Right lobe of liver (tissue), 4 donors: ENCODE measurements around the gene TNIP1.

Experiments used
- POLR2A ChIP-seq: fragments of 450-650 bp; IDR thresholded peaks from one replicate; pipeline ENCODE4 v1.6.1; 2017; ENCODE audit warnings: antibody characterized with exemption, mild to moderate bottlenecking
- TF ChIP-seq, protein P1 (sequence below), 4 donors: fragments of 200-600 bp in 3 of 4; fragments of 450-650 bp in 1 of 4; IDR thresholded peaks; one replicate each; pipeline versions ENCODE4 v1.5.1 to v1.8.0; 2016 to 2022; ENCODE audit warnings: antibody characterized with exemption in 4 of 4, mild to moderate bottlenecking in 2 of 4
- donor health status: DM: no; HTN: no; CAD: no.
- donor health status: DM: no; HTN: no; CAD: no.
- donor health status: DM: no; HTN: yes; CAD: no.

GRCh38 chr5:151079838-151080612 lies 809 bp downstream of the TNIP1 start:
- TF ChIP-seq, protein P1, sequence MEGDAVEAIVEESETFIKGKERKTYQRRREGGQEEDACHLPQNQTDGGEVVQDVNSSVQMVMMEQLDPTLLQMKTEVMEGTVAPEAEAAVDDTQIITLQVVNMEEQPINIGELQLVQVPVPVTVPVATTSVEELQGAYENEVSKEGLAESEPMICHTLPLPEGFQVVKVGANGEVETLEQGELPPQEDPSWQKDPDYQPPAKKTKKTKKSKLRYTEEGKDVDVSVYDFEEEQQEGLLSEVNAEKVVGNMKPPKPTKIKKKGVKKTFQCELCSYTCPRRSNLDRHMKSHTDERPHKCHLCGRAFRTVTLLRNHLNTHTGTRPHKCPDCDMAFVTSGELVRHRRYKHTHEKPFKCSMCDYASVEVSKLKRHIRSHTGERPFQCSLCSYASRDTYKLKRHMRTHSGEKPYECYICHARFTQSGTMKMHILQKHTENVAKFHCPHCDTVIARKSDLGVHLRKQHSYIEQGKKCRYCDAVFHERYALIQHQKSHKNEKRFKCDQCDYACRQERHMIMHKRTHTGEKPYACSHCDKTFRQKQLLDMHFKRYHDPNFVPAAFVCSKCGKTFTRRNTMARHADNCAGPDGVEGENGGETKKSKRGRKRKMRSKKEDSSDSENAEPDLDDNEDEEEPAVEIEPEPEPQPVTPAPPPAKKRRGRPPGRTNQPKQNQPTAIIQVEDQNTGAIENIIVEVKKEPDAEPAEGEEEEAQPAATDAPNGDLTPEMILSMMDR (IDR thresholded peaks at IDR 0.05), result no peak
- TF ChIP-seq POLR2A, result no peak
